IMR-90 (cell line): ENCODE measurements around the gene USP10.

Experiments used
- MXI1 ChIP-seq: IDR thresholded peaks from 2 replicates; pipeline ENCODE4 v1.6.1; 2012; ENCODE audit warnings: low read depth, mild to moderate bottlenecking, low read length, moderate library complexity, borderline replicate concordance
- POLR2A ChIP-seq: IDR thresholded peaks from 2 replicates; pipeline ENCODE4 v1.6.1; 2012; ENCODE audit warnings: mild to moderate bottlenecking, low read depth, low read length
- TF ChIP-seq, protein P1 (sequence below): conservative IDR thresholded peaks from 2 replicates; pipeline ENCODE4 v1.5.1; 2012; ENCODE audit warnings: mild to moderate bottlenecking, low read depth, low read length, improper control_type of control experiment
- TF ChIP-seq, protein P2 (sequence below): fragments of 150-350 bp; IDR thresholded peaks from 2 replicates; pipeline ENCODE4 v1.6.1; 2016; ENCODE audit warnings: low read depth, mild to moderate bottlenecking, low read length, moderate library complexity, borderline replicate concordance

DNA sequence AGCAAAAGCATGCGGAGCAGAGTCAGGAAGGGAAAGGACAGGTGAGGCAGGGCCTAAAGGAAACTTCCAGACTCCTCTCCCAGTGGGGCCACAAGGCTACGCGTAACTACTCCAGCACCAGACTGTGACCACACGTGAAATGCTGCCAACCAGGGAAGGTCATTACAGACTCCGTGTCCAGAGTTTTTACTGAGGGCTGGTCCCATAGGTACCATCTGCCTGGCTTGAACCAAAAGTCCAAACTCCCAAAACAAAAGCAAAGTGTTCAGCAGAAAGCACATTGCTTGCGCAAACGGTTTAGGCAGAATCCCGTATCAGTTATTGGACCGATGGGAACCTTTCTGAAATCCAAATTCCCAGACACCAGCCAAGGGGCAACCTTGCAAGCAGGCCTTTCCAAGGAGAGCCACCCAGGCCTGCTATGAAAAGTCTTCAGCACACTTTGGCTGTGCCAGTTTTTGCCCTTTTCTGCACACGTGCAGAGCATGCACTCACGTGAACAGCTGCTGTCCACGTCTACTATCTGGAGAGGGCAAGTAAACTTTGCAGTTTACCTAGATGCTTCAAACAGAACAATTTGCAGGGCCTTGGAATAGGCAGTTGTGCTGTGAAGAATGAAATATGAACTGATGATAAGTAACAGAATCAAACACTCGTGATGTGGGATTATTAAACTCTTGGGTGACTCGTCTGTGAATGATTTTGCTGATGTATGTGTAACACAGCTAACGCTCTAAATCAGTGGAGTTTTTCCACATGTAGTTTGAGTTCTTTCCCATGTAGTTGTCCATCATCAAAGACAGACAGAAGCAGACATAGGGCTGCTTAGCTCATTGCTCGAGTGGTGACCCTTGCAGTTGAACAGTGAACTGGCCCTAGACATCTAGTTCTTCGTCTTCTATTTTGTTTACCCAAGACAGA lies 61.9 kb downstream of the USP10 start:
- TF ChIP-seq, protein P1, sequence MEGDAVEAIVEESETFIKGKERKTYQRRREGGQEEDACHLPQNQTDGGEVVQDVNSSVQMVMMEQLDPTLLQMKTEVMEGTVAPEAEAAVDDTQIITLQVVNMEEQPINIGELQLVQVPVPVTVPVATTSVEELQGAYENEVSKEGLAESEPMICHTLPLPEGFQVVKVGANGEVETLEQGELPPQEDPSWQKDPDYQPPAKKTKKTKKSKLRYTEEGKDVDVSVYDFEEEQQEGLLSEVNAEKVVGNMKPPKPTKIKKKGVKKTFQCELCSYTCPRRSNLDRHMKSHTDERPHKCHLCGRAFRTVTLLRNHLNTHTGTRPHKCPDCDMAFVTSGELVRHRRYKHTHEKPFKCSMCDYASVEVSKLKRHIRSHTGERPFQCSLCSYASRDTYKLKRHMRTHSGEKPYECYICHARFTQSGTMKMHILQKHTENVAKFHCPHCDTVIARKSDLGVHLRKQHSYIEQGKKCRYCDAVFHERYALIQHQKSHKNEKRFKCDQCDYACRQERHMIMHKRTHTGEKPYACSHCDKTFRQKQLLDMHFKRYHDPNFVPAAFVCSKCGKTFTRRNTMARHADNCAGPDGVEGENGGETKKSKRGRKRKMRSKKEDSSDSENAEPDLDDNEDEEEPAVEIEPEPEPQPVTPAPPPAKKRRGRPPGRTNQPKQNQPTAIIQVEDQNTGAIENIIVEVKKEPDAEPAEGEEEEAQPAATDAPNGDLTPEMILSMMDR, result no peak
- TF ChIP-seq POLR2A (no peak), MXI1 (no peak)
- TF ChIP-seq, protein P2, sequence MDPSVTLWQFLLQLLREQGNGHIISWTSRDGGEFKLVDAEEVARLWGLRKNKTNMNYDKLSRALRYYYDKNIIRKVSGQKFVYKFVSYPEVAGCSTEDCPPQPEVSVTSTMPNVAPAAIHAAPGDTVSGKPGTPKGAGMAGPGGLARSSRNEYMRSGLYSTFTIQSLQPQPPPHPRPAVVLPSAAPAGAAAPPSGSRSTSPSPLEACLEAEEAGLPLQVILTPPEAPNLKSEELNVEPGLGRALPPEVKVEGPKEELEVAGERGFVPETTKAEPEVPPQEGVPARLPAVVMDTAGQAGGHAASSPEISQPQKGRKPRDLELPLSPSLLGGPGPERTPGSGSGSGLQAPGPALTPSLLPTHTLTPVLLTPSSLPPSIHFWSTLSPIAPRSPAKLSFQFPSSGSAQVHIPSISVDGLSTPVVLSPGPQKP, result no peak
